A549 (cell line): ENCODE data around the gene LRRC14B. TPM values are rescaled to one million over a fixed set of nuclear protein-coding genes. Genes with fewer than 3 reads are reported as not detected.

ENCODE experiments used
- ATAC-seq, 2 experiments: fragments of 200-7000 bp in 1 of 2; fragments of >200 bp in 1 of 2; cut with Nextera tagmentation in 1 of 2; cut with Tn5 transposase in 1 of 2; 3 replicates each; pipeline versions ENCODE4 v1.8.0 to v1.9.1; 2018 to 2020; ENCODE audit warnings: mild to moderate bottlenecking in 1 of 2, moderate library complexity in 1 of 2
- CTCF ChIA-PET: fragments of 300-600 bp; sonication (Branson Sonifier 250); formaldehyde crosslinking; extraction: SDS; loops from one replicate; lab custom pipeline; 2021; ENCODE audit warnings: antibody characterized with exemption, inconsistent platforms; lab: Yijun Ruan, JAX
- POLR2A ChIA-PET: fragments of 350-600 bp; formaldehyde crosslinking; extraction: SDS; loops from one replicate; lab custom pipeline; 2021; ENCODE audit warnings: antibody characterized with exemption, inconsistent platforms; lab: Yijun Ruan, JAX
- DNase-seq, 2 experiments: peaks; one replicate each; pipeline versions ENCODE4 v3.0.0 to v3.0.0-alpha.2; 2011 to 2016; ENCODE audit warnings: low read depth in 1 of 2, low spot score in 1 of 2
- FAIRE-seq: peaks from 2 replicates; lab custom pipeline; 2011; peaks lifted over from hg19 to GRCh38; lab: Jason Lieb, UNC
- H3K27ac ChIP-seq, 2 experiments: fragments of >200 bp; sonication (Bioruptor Twin); formaldehyde crosslinking; 3 replicates each; pipeline ENCODE4 v1.5.1; 2016 to 2017
- H3K4me1 ChIP-seq: fragments of >200 bp; sonication (Bioruptor Twin); formaldehyde crosslinking; 3 replicates; pipeline ENCODE4 v1.6.1; 2016
- H3K4me2 ChIP-seq: fragments of >200 bp; sonication (Bioruptor Twin); formaldehyde crosslinking; 3 replicates; pipeline ENCODE4 v1.6.1; 2016
- H3K4me3 ChIP-seq: fragments of >200 bp; sonication (Bioruptor Twin); formaldehyde crosslinking; 3 replicates; pipeline ENCODE4 v1.5.1; 2016
- H3K9me3 ChIP-seq: fragments of >200 bp; sonication (Bioruptor Twin); formaldehyde crosslinking; 3 replicates; pipeline ENCODE4 v1.6.1; 2016
- ATOH8 ChIP-seq: fragments of 250-450 bp; sonication (Bioruptor Pico); IDR thresholded peaks from 2 replicates; pipeline ENCODE4 v1.5.0; 2020; ENCODE audit warnings: low read depth, mild to moderate bottlenecking, moderate library complexity
- BCL3 ChIP-seq: fragments of >200 bp; sonication (Bioruptor Twin); formaldehyde crosslinking; IDR thresholded peaks from 3 replicates; pipeline ENCODE4 v1.6.1; 2016
- CBX2 ChIP-seq: fragments of 200-600 bp; sonication (generic); IDR thresholded peaks from 2 replicates; pipeline ENCODE4 v1.6.1; 2016; ENCODE audit warnings: low read depth, mild to moderate bottlenecking, borderline replicate concordance
- CHD2 ChIP-seq: fragments of 150-350 bp; IDR thresholded peaks from 2 replicates; pipeline ENCODE4 v1.6.1; 2014; ENCODE audit warnings: low read length; ENCODE audit not compliant: partially characterized antibody
- CTCF ChIP-seq: fragments of >200 bp; sonication (Bioruptor Twin); formaldehyde crosslinking; IDR thresholded peaks from 3 replicates; pipeline ENCODE4 v1.5.1; 2016
- ESRRA ChIP-seq: fragments of 150-350 bp; IDR thresholded peaks from 2 replicates; pipeline ENCODE4 v1.6.1; 2014; ENCODE audit warnings: mild to moderate bottlenecking, low read length, borderline replicate concordance
- HOXB13 ChIP-seq: fragments of 250-450 bp; sonication (Bioruptor Pico); IDR thresholded peaks from 2 replicates; pipeline ENCODE4 v1.5.0; 2020; ENCODE audit warnings: low read depth, mild to moderate bottlenecking, moderate library complexity
- JUN ChIP-seq, 2 experiments: fragments of >200 bp; sonication (Bioruptor Twin); formaldehyde crosslinking; IDR thresholded peaks; 2 replicates in 1 of 2; 3 replicates in 1 of 2; pipeline ENCODE4 v1.6.1; 2016 to 2017
- JUNB ChIP-seq: fragments of >200 bp; sonication (Bioruptor Twin); formaldehyde crosslinking; IDR thresholded peaks from 2 replicates; pipeline ENCODE4 v1.6.1; 2016
- KDM5A ChIP-seq: fragments of 200-600 bp; sonication (generic); IDR thresholded peaks from 2 replicates; pipeline ENCODE4 v1.6.1; 2016; ENCODE audit warnings: antibody characterized with exemption, mild to moderate bottlenecking
- MAFK ChIP-seq: fragments of 450-650 bp; IDR thresholded peaks from 2 replicates; pipeline ENCODE4 v1.6.1; 2014; ENCODE audit not compliant: partially characterized antibody
- MAZ ChIP-seq: fragments of 150-350 bp; IDR thresholded peaks from 2 replicates; pipeline ENCODE4 v1.6.1; 2014; ENCODE audit warnings: antibody characterized with exemption, low read depth, low read length, borderline replicate concordance
- NFE2L2 ChIP-seq: fragments of 150-350 bp; conservative IDR thresholded peaks from 2 replicates; pipeline ENCODE4 v1.6.1; 2014; ENCODE audit warnings: low read length
- PBX3 ChIP-seq: IDR thresholded peaks from 2 replicates; pipeline ENCODE4 v1.6.1; 2012
- PHF8 ChIP-seq: fragments of 200-600 bp; sonication (generic); IDR thresholded peaks from 2 replicates; pipeline ENCODE4 v1.6.1; 2016; ENCODE audit warnings: low read depth, mild to moderate bottlenecking, antibody characterized with exemption, moderate library complexity, borderline replicate concordance
- POLR2A ChIP-seq: IDR thresholded peaks from 2 replicates; pipeline ENCODE4 v1.6.1; 2012; ENCODE audit warnings: mild to moderate bottlenecking, low read length
- SMC3 ChIP-seq: fragments of >200 bp; sonication (Bioruptor Twin); formaldehyde crosslinking; IDR thresholded peaks from 3 replicates; pipeline ENCODE4 v1.6.1; 2018; ENCODE audit warnings: inconsistent platforms
- SREBF2 ChIP-seq: fragments of 450-650 bp; IDR thresholded peaks from 2 replicates; pipeline ENCODE4 v1.6.1; 2014; ENCODE audit warnings: mild to moderate bottlenecking, moderate library complexity
- ZC3H11A ChIP-seq: fragments of 450-650 bp; IDR thresholded peaks from 2 replicates; pipeline ENCODE4 v1.6.1; 2014; ENCODE audit warnings: antibody characterized with exemption, mild to moderate bottlenecking
- ZNF302 ChIP-seq: fragments of 250-450 bp; sonication (Bioruptor Pico); IDR thresholded peaks from 2 replicates; pipeline ENCODE4 v1.9.0; 2021; ENCODE audit warnings: inconsistent platforms, mild to moderate bottlenecking, moderate library complexity
- WGBS: methylation state at CpG from one replicate; pipeline ENCODE4 v1.1.6; 2017; ENCODE audit errors: missing lambda C conversion rate; 5-methylcytosine and 5-hydroxymethylcytosine counted together
- polyA plus RNA-seq, 4 experiments: library from polyadenylated mRNA; depleted of rRNA in 3 of 4; stranded (reverse); fragments of >200 nt; fragmentation: RNase III in 1 of 4; extraction: RNeasy Plus Mini Kit Qiagen cat#74134 plus additional on column Dnase treatment in 1 of 4; gene quantifications; 2 replicates in 3 of 4; 3 replicates in 1 of 4; pipeline ENCODE4 v1.2.3, GENCODE V29; 2011 to 2017

Gene LRRC14B
- polyA plus RNA-seq, 2 of the 4 experiments (the other 2 are of a cell fraction): not detected

- ChIA-PET CTCF (interaction anchor here (1.1 to 3.6 kb wide), 2 partner anchors 20 to 23 kb away, joined by 3 to 13 read pairs; partner anchors contain the start of gene LRRC14B), POLR2A (no interaction called here)
- Histone ChIP-seq H3K4me2 (no peak overlapping the region), H3K9me3 (no peaks in the 10 kb centered on the region), H3K4me1 (no peaks in the 10 kb centered on the region), H3K4me3 (no peak overlapping the region), H3K27ac (no peak overlapping the region)
- no peak for ATAC-seq
- no peak for DNase-seq
- no peak for FAIRE-seq
- TF ChIP-seq CBX2 (no peak), SMC3 (no peak), CHD2 (no peak), MAZ (no peak), KDM5A (no peak), SREBF2 (no peak), ZC3H11A (no peak), MAFK (no peak), ZNF302 (no peak), POLR2A (no peak), PBX3 (no peak), NFE2L2 (no peak), JUNB (no peak), ESRRA (no peak), HOXB13 (no peak), JUN (IDR thresholded peaks at IDR 0.05) (no peak)
- 66% methylated on average over 15 of the region's 18 CpGs for WGBS
Observed at GRCh38 chr5:167982-168660, 23.2 kb upstream of the LRRC14B start.

DNA sequence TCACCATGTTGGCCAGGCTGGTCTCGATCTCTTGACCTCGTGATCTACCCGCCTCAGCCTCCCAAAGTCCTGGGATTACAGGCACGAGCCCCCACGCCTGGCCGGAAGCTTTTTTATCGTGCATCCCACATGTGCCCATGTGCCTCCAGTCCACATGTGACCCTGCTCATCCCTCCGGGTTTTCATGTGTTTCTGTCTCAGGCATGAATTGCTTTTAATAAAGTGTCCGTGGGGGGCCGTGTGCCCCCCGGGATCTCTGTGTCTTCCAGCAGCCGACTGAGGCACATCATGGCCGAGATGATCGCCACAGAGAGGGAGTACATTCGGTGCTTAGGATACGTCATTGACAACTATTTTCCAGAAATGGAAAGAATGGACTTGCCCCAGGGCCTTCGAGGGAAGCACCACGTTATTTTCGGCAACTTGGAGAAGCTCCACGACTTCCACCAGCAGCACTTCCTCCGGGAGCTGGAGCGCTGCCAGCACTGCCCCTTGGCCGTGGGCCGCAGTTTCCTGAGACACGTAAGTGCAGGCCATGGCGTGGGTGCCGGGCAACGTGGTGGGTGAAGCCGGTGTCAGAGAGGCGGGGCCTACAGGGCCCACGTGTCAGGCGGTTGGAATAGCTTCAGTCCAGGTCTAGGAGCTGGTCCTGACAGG lies 22.1 kb upstream of the LRRC14B start:
- Histone ChIP-seq H3K4me3 (no peak overlapping the region), H3K9me3 (no peaks in the 10 kb centered on the region), H3K4me1 (no peaks in the 10 kb centered on the region), H3K4me2 (no peak overlapping the region), H3K27ac (no peak overlapping the region)
- CTCF ChIA-PET: interaction anchor here (1.1 to 3.6 kb wide), 2 partner anchors 19 to 22 kb away, joined by 3 to 13 read pairs; partner anchors contain the start of gene LRRC14B
- FAIRE-seq (no peak), DNase-seq (no peak), ATAC-seq (no peak)
- POLR2A ChIA-PET: no interaction called here
- TF ChIP-seq ATOH8 (no peak), CTCF (no peak), KDM5A (no peak), BCL3 (no peak), ESRRA (no peak), PHF8 (no peak)
- WGBS: 75% methylated on average over 27 of the region's 32 CpGs
